Ishikawa (cell line): ENCODE measurements around the gene WDFY2.

ENCODE experiments used
- EP300 ChIP-seq: IDR thresholded peaks from 2 replicates; pipeline ENCODE4 v1.6.1; 2012; ENCODE audit warnings: borderline replicate concordance
- TEAD4 ChIP-seq: IDR thresholded peaks from 2 replicates; pipeline ENCODE4 v1.6.1; 2012
- TF ChIP-seq, protein P1 (sequence below): IDR thresholded peaks from 2 replicates; pipeline ENCODE4 v1.6.1; 2012; ENCODE audit warnings: low read depth, mild to moderate bottlenecking
- TF ChIP-seq, protein P2 (sequence below): IDR thresholded peaks from 2 replicates; pipeline ENCODE4 v1.6.1; 2012

DNA sequence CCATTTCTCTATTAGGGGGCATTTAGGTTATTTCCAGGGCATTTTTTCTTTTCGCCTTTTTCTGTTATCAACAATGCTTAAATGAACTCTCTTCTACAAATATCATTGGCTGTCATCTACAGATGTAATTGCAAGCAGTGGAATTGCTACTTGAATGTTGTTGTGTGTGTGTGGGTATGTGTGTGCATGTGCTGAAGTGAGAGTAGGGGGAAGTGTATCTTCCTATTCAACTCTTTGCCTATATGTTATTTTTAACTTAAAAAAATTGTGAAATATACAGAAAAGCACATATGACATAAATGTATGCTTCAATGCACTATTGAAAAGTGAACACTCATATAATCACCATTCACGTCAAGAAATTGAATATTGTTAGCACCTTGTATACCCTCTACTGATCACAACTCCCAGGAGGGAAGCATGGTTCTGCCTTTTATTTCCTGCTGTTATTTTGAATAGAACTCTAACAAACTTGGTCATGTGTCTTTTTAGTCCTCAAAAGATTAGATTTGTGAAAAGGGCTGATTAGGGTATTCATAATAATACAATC, 24.7 kb downstream of the WDFY2 start:
- no peak for TF ChIP-seq TEAD4
- TF ChIP-seq, protein P1, sequence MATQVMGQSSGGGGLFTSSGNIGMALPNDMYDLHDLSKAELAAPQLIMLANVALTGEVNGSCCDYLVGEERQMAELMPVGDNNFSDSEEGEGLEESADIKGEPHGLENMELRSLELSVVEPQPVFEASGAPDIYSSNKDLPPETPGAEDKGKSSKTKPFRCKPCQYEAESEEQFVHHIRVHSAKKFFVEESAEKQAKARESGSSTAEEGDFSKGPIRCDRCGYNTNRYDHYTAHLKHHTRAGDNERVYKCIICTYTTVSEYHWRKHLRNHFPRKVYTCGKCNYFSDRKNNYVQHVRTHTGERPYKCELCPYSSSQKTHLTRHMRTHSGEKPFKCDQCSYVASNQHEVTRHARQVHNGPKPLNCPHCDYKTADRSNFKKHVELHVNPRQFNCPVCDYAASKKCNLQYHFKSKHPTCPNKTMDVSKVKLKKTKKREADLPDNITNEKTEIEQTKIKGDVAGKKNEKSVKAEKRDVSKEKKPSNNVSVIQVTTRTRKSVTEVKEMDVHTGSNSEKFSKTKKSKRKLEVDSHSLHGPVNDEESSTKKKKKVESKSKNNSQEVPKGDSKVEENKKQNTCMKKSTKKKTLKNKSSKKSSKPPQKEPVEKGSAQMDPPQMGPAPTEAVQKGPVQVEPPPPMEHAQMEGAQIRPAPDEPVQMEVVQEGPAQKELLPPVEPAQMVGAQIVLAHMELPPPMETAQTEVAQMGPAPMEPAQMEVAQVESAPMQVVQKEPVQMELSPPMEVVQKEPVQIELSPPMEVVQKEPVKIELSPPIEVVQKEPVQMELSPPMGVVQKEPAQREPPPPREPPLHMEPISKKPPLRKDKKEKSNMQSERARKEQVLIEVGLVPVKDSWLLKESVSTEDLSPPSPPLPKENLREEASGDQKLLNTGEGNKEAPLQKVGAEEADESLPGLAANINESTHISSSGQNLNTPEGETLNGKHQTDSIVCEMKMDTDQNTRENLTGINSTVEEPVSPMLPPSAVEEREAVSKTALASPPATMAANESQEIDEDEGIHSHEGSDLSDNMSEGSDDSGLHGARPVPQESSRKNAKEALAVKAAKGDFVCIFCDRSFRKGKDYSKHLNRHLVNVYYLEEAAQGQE, result no peak
- TF ChIP-seq EP300, result no peak
- TF ChIP-seq, protein P2, sequence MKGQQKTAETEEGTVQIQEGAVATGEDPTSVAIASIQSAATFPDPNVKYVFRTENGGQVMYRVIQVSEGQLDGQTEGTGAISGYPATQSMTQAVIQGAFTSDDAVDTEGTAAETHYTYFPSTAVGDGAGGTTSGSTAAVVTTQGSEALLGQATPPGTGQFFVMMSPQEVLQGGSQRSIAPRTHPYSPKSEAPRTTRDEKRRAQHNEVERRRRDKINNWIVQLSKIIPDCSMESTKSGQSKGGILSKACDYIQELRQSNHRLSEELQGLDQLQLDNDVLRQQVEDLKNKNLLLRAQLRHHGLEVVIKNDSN, result no peak
